H9 (cell line): ENCODE data around the gene DDI2. TPM values are rescaled to one million over a fixed set of nuclear protein-coding genes. Genes with fewer than 3 reads are reported as not detected.

Source experiments
- DNase-seq: peaks from one replicate; pipeline ENCODE4 v3.0.0-alpha.2; 2017
- H2AFZ ChIP-seq: one replicate; pipeline ENCODE4 v1.6.1; 2013; ENCODE audit warnings: mild to moderate bottlenecking, low read length, control low read depth, moderate library complexity
- H2AK5ac ChIP-seq: 2 replicates; pipeline ENCODE4 v1.6.1; 2013; ENCODE audit warnings: low read length, control low read depth, mixed read lengths; ENCODE audit not compliant: insufficient read length
- H2BK120ac ChIP-seq: one replicate; pipeline ENCODE4 v1.6.1; 2013; ENCODE audit warnings: low read depth, mild to moderate bottlenecking, low read length, control low read depth, inconsistent platforms; ENCODE audit not compliant: poor library complexity, severe bottlenecking
- H2BK12ac ChIP-seq: 2 replicates; pipeline ENCODE4 v1.6.1; 2013; ENCODE audit warnings: low read length, control low read depth, mixed read lengths, low read depth; ENCODE audit not compliant: insufficient read length
- H2BK15ac ChIP-seq: 2 replicates; pipeline ENCODE4 v1.6.1; 2013; ENCODE audit warnings: low read depth, low read length, control low read depth
- H2BK20ac ChIP-seq: one replicate; pipeline ENCODE4 v1.6.1; 2013; ENCODE audit warnings: low read depth, mild to moderate bottlenecking, low read length, control low read depth, inconsistent platforms; ENCODE audit not compliant: poor library complexity, severe bottlenecking
- H2BK5ac ChIP-seq: 2 replicates; pipeline ENCODE4 v1.6.1; 2013; ENCODE audit warnings: low read length, control low read depth, mixed read lengths; ENCODE audit not compliant: insufficient read length
- H3K14ac ChIP-seq: 2 replicates; pipeline ENCODE4 v1.6.1; 2013; ENCODE audit warnings: low read length, control low read depth; ENCODE audit not compliant: insufficient read depth
- H3K18ac ChIP-seq: 2 replicates; pipeline ENCODE4 v1.6.1; 2013; ENCODE audit warnings: low read depth, mild to moderate bottlenecking, mixed read lengths, low read length, control low read depth; ENCODE audit not compliant: insufficient read length
- H3K23ac ChIP-seq: 2 replicates; pipeline ENCODE4 v1.6.1; 2013; ENCODE audit warnings: low read length, control low read depth, mixed read lengths, low read depth; ENCODE audit not compliant: insufficient read length
- H3K23me2 ChIP-seq: 2 replicates; pipeline ENCODE4 v1.6.1; 2013; ENCODE audit warnings: low read depth, mild to moderate bottlenecking, mixed read lengths, low read length, control low read depth; ENCODE audit not compliant: insufficient read length, poor library complexity, severe bottlenecking
- H3K27ac ChIP-seq: 2 replicates; pipeline ENCODE4 v1.5.1; 2013; ENCODE audit warnings: low read length, control low read depth, mixed read lengths, low read depth; ENCODE audit not compliant: insufficient read length
- H3K27me3 ChIP-seq: 2 replicates; pipeline ENCODE4 v1.6.1; 2013; ENCODE audit warnings: low read length, control low read depth, inconsistent platforms; ENCODE audit not compliant: insufficient read depth
- H3K4ac ChIP-seq: 2 replicates; pipeline ENCODE4 v1.6.1; 2013; ENCODE audit warnings: low read depth, mild to moderate bottlenecking, control low read depth, inconsistent platforms, low read length, moderate library complexity
- H3K4me1 ChIP-seq: 2 replicates; pipeline ENCODE4 v1.6.1; 2013; ENCODE audit warnings: low read length, control low read depth, inconsistent platforms; ENCODE audit not compliant: insufficient read depth
- H3K4me2 ChIP-seq: 2 replicates; pipeline ENCODE4 v1.6.1; 2013; ENCODE audit warnings: low read length, control low read depth, mixed read lengths; ENCODE audit not compliant: insufficient read length, insufficient read depth
- H3K56ac ChIP-seq: 2 replicates; pipeline ENCODE4 v1.6.1; 2013; ENCODE audit warnings: low read depth, mild to moderate bottlenecking, mixed read lengths, low read length, control low read depth; ENCODE audit not compliant: insufficient read length
- H3K79me1 ChIP-seq: 2 replicates; pipeline ENCODE4 v1.6.1; 2013; ENCODE audit warnings: low read depth, mild to moderate bottlenecking, moderate library complexity, low read length, control low read depth, inconsistent platforms; ENCODE audit not compliant: insufficient read depth, poor library complexity, severe bottlenecking
- H3K79me2 ChIP-seq: 2 replicates; pipeline ENCODE4 v1.6.1; 2013; ENCODE audit warnings: low read length, control low read depth, inconsistent platforms; ENCODE audit not compliant: insufficient read depth
- H3K9ac ChIP-seq: 2 replicates; pipeline ENCODE4 v1.6.1; 2013; ENCODE audit warnings: low read length, control low read depth, mixed read lengths; ENCODE audit not compliant: insufficient read length; ENCODE audit errors: extremely low read depth
- H3K9me3 ChIP-seq: one replicate; pipeline ENCODE4 v1.6.1; 2013; ENCODE audit warnings: low read depth, low read length, inconsistent platforms; ENCODE audit not compliant: control insufficient read depth
- H3T11ph ChIP-seq: one replicate; pipeline ENCODE4 v1.6.1; 2013; ENCODE audit warnings: mild to moderate bottlenecking, low read length, control low read depth, inconsistent platforms
- H4K20me1 ChIP-seq: one replicate; pipeline ENCODE4 v1.6.1; 2013; ENCODE audit not compliant: control insufficient read depth, insufficient read length, insufficient read depth
- H4K5ac ChIP-seq: 2 replicates; pipeline ENCODE4 v1.6.1; 2013; ENCODE audit warnings: low read depth, mild to moderate bottlenecking, mixed read lengths, low read length, control low read depth; ENCODE audit not compliant: insufficient read length
- H4K8ac ChIP-seq: replicated peaks from 2 replicates; pipeline ENCODE4 v1.6.1; 2013; ENCODE audit warnings: low read length, control low read depth, mixed read lengths, low read depth; ENCODE audit not compliant: insufficient read length
- H4K91ac ChIP-seq: 2 replicates; pipeline ENCODE4 v1.6.1; 2013; ENCODE audit warnings: low read depth, mild to moderate bottlenecking, moderate library complexity, mixed read lengths, low read length, control low read depth; ENCODE audit not compliant: insufficient read length
- H3K27ac Mint-ChIP-seq, 3 experiments: 2 replicates in 2 of 3; 3 replicates in 1 of 3; pipeline ENCODE4 v1.8.0; 2020 to 2021; ENCODE audit warnings: mixed read lengths in 3 of 3, mild to moderate bottlenecking in 1 of 3, moderate library complexity in 1 of 3
- H3K27me3 Mint-ChIP-seq: 2 replicates; pipeline ENCODE4 v1.8.0; 2021; ENCODE audit warnings: low read depth, mild to moderate bottlenecking, moderate library complexity, mixed read lengths
- H3K36me3 Mint-ChIP-seq, 3 experiments: 2 replicates in 2 of 3; 3 replicates in 1 of 3; pipeline ENCODE4 v1.8.0; 2020 to 2021; ENCODE audit warnings: low read depth in 3 of 3, mixed read lengths in 3 of 3; ENCODE audit not compliant: insufficient read depth in 1 of 3
- H3K4me1 Mint-ChIP-seq, 2 experiments: 2 replicates each; pipeline ENCODE4 v1.8.0; 2020; ENCODE audit warnings: mixed read lengths in 2 of 2
- H3K4me3 Mint-ChIP-seq, 2 experiments: 2 replicates in 1 of 2; 3 replicates in 1 of 2; pipeline ENCODE4 v1.8.0; 2020 to 2021; ENCODE audit warnings: mild to moderate bottlenecking in 2 of 2, mixed read lengths in 2 of 2, moderate library complexity in 1 of 2
- H3K9me3 Mint-ChIP-seq, 2 experiments: 2 replicates in 1 of 2; 3 replicates in 1 of 2; pipeline ENCODE4 v1.8.0; 2020; ENCODE audit warnings: mild to moderate bottlenecking in 2 of 2, mixed read lengths in 2 of 2, moderate library complexity in 1 of 2
- WGBS: extraction: QIAGEN DNeasy Blood & Tissue Kit; methylation state at CpG from one replicate; pipeline ENCODE4 v1.1.7; 2013; ENCODE audit warnings: missing lambda C conversion rate, low lambda C conversion rate, mixed read lengths; ENCODE audit not compliant: insufficient read length; ENCODE audit errors: extremely low coverage; 5-methylcytosine and 5-hydroxymethylcytosine counted together
- total RNA-seq: library from RNA; stranded (reverse); gene quantifications from 2 replicates; pipeline ENCODE4 v1.2.1, GENCODE V29; 2021
- TF ChIP-seq, protein P1 (sequence below): fragments of 200-600 bp; sonication (generic); conservative IDR thresholded peaks from 3 replicates; pipeline ENCODE4 v1.8.0; 2021; ENCODE audit warnings: antibody characterized with exemption, mild to moderate bottlenecking

The DDI2 gene
- total RNA-seq, 1 experiment from 2014 or later = 45.0 TPM

DNA sequence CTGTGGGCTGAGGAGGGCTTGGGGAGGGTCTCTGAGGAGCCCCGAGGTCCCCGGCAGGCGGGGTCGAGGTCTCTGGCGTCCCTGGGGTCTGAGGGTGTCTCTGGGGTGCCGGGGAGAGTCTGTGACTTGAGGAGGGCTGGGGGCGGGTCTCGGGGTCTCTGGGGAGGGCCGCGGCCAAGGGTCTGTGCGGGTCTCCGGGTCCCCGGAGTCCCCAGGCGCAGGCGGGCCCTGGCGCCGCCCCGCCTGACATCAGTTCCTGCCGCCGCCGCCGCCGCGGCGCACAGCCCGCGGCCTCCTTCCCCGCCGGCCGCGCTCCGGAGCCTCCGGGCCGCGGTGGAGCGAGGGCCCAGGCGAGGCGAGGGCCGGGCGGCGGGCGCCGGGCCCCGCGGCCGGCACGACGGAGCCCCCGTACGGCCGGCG, 66.8 kb downstream of the DDI2 start, which contains the start of gene PLEKHM2:
TSS of gene PLEKHM2 (plus strand) at position 279 of the 420 bp plus-strand sequence. CDS start 239 bp downstream, outside the sequence.
- Histone ChIP-seq H2BK12ac (peak within 1 kb of the TSS; percentile 94), H3T11ph (no peak within 1 kb of the TSS), H3K4ac (peak within 1 kb of the TSS; percentile 79; the same call in 1 of the 2 replicates), H4K20me1 (no peaks in the 10 kb centered on the region), H3K27me3 (no peaks in the 10 kb centered on the region), H3K4me2 (peak within 1 kb of the TSS; percentile 80), H3K9ac (peak within 1 kb of the TSS; percentile 64), H3K23ac (no peak within 1 kb of the TSS), H3K79me2 (peaks cover 4% of the 10 kb centered on the region; the same call in 1 of the 2 replicates), H3K9me3 (no peaks in the 10 kb centered on the region), H2BK15ac (no peak within 1 kb of the TSS; the same call in 1 of the 2 replicates), H4K91ac (peak within 1 kb of the TSS; percentile 41), H4K5ac (no peak within 1 kb of the TSS), H3K27ac (no peak within 1 kb of the TSS), H2BK20ac (no peak within 1 kb of the TSS), H2BK120ac (no peak within 1 kb of the TSS), H3K14ac (peak within 1 kb of the TSS; percentile 90; the same call in 1 of the 2 replicates), H2AFZ (no peak within 1 kb of the TSS), H3K18ac (peak within 1 kb of the TSS; percentile 81), H3K23me2 (peaks cover 5% of the 10 kb centered on the region), H3K4me1 (peaks cover 3% of the 10 kb centered on the region; the same call in 1 of the 2 replicates), H4K8ac (no peak within 1 kb of the TSS), H2AK5ac (no peak within 1 kb of the TSS), H3K79me1 (peaks cover 4% of the 10 kb centered on the region), H2BK5ac (no peak within 1 kb of the TSS), H3K56ac (no peak within 1 kb of the TSS)
- peaks cover 18 to 20% of the 10 kb centered on the region in 2 experiments for H3K4me1 Mint-ChIP-seq
- no CpG with 5 or more reads among the region's 52 CpGs for WGBS
- TF ChIP-seq, protein P1, sequence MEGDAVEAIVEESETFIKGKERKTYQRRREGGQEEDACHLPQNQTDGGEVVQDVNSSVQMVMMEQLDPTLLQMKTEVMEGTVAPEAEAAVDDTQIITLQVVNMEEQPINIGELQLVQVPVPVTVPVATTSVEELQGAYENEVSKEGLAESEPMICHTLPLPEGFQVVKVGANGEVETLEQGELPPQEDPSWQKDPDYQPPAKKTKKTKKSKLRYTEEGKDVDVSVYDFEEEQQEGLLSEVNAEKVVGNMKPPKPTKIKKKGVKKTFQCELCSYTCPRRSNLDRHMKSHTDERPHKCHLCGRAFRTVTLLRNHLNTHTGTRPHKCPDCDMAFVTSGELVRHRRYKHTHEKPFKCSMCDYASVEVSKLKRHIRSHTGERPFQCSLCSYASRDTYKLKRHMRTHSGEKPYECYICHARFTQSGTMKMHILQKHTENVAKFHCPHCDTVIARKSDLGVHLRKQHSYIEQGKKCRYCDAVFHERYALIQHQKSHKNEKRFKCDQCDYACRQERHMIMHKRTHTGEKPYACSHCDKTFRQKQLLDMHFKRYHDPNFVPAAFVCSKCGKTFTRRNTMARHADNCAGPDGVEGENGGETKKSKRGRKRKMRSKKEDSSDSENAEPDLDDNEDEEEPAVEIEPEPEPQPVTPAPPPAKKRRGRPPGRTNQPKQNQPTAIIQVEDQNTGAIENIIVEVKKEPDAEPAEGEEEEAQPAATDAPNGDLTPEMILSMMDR = no peak
- peak within 1 kb of the TSS in 2 of 3 experiments; percentile 78 to 87; a peak in 3 of 7 replicates for H3K27ac Mint-ChIP-seq
- DNase-seq = no peak
- H3K4me3 Mint-ChIP-seq = peak within 1 kb of the TSS; percentile 80 to 91
- no peaks in the 10 kb centered on the region for H3K9me3 Mint-ChIP-seq
- peaks cover 0 to 6% (median 3%) of the 10 kb centered on the region in 3 experiments; a peak in 4 of 7 replicates for H3K36me3 Mint-ChIP-seq
- no peaks in the 10 kb centered on the region for H3K27me3 Mint-ChIP-seq
